Testis (tissue), 2 donors: Measurements from ENCODE around the gene TNFSF13.

Experiments used
- CTCF ChIP-seq, 3 experiments: fragments of 450-650 bp in 2 of 3; fragments of 200-600 bp in 1 of 3; sonication (generic) in 1 of 3; IDR thresholded peaks; one replicate each; pipeline ENCODE4 v1.5.1; 2016 to 2019; ENCODE audit warnings: antibody characterized with exemption in 3 of 3, mild to moderate bottlenecking in 2 of 3, moderate library complexity in 1 of 3
- POLR2A ChIP-seq: fragments of 450-650 bp; IDR thresholded peaks from one replicate; pipeline ENCODE4 v1.6.1; 2017; ENCODE audit warnings: antibody characterized with exemption, mild to moderate bottlenecking, moderate library complexity

- TF ChIP-seq CTCF (IDR thresholded peaks at IDR 0.05) (no peak), POLR2A (no peak)
Observed at GRCh38 chr17:7551396-7551795, 7.2 kb upstream of the TNFSF13 start.
